GM18870 (cell line): ENCODE data around the gene RORB.

Experiments
- ATAC-seq: cut with Tn5 transposase; IDR thresholded peaks from one replicate; pipeline ENCODE4 v1.9.1; 2021; ENCODE audit warnings: moderate library complexity; ENCODE audit not compliant: unreplicated experiment

RORB gene

DNA sequence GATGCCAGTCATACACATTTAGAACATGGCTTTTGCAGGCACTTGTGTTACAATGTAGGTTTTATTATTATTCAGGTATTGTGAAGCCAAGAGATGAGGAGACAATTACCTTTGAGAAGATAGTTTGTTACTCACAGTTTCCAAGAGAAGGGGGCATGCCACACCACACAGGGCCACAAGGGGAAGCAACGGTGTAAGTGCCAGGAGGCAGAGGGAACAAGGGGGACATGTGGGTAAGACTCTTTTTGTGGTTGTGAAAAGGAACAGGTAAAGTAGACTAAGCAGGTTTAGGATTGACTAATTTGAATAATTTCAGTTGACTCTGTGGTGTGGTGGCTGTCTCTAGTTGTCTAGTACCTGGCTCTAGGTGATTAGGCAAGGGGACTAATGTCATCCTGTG, 199.4 kb downstream of the RORB start:
- ATAC-seq = no peak

DNA sequence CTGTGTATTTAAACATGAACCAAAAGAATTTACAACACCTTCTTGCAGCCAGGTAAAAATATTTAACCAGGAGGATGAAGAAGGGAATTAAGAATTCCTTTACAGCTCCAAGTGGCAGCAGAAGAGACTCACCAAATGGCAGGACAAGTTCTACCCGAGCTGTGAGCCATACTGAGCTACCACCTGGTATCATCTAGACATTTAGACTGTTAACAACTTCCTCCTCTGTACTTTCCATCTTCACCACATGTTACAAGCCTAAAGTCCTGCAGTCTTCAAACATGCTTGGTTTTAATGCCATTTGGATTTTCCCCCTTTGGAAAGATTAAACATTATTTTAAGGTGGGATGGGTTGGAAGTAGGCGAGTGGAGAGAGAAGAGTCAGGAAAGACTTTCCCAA, 200.4 kb downstream of the RORB start:
- ATAC-seq = no peak

DNA sequence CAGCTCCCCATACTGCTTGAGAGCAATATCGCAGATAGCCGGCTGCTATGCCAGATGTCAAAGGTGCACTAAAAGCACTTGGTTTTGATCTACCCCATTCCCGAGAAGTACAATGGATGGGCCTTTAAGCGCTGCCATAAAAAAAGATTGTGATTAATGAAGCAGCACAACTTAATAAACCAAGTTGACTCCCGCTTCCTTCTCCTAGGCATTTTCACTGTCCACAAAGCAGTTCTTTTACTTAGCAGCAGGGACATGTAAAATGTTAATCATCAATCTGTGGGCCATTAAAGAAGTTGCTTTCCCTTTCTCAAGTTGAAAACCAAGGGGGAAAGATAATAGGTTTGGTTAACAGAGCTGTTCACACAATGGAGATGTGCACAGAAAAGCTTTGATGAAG, 214.2 kb downstream of the RORB start:
- no peak for ATAC-seq

DNA sequence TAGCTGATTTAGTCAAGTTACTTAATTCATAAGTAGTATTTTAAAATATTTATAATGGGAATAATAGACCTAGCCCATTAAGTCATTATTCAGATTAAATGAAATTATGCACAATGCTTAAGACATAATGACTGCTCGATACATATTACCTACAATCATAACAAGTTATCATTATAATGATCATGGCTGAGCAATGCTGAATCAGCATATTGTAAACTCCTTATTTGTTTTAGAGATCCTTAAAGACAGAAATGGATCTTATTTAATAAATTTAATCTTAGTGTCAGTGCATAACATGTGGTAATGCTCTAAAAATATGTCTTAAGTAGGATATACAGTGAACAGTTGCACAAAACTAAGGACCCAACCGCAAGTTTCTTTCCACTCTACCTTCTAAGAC, 221.6 kb downstream of the RORB start:
- no peak for ATAC-seq

DNA sequence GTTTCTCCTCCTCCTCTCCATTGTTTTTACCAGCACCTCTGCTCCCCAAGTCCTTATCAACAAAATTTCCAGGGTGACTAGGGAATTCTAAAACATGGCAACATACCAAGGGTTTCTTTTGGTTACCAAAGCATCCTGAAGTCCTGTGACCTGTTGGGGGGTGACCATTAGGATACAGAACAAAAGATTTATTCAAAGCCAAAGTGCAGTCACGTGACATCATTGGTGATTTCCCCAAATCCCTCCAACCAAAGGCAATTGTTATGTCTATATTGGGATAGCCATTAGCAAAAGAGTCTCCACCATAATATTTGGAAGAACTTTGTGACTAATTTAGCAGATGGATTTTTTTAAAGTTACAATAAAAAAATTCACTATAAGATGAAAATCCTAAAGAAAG, 222.2 kb downstream of the RORB start:
- ATAC-seq = no peak

DNA sequence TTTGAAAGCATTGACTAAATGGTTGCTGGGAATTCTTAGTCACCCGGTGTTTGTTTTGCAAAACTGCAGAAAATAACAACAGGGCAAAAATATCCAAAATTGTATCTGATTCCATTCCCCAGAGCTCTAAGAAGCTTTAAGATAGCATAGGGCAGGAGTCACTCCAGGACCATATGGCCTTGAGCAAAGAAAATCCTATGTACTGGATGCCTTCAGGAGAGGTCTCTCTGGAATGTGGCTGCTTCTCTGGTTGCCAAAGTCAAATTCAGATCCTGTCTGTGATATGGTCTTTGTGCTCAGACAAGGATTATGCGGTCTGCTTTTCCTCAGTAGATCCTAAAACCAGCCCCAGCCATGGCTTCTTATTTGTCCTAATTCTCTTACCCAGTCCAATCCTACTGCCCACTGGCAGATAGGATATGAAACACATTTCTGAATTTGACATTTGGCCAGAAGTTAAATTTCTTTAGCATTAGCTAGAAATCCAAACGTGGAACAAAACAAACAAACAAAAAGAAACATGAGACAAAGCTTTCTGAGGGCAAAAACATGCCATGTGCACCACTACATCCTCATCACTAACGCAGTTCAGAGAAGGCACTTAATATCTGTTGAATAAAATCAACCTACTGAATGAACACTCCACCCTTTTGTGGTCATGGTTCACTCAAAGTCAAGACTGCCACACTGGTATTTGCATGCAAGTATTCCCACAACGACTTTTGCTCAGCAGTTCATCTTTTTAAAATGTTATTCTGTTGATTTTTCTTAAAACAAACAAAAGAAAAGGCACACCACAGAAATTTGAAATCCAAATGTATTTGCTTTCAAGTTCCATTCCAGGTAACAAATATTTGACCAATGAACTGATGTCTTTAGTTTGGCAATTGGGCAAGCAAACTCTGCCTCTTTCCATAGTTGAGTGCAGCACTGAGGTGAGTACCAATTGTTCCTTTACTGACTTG, 224.8 kb downstream of the RORB start:
- ATAC-seq = no peak

DNA sequence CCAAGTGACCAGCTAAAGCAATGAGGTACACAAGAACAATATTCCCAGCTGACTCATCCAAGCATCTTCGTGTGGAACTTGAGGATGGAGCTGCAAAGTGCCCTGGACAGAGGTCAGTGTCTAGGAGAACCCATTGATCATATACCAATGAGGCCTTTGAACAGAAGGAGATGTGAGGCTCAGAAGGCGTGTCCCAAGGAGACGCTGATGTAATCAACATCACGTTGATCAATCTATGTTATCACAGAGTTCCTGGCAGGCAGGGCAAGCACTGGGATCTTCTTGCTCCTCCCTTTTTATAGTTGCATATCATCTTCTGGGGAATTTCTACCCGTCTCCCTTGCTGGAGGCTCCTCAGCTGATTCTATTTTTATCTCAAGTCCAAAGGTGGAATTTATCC, 227.2 kb downstream of the RORB start:
- ATAC-seq = no peak

DNA sequence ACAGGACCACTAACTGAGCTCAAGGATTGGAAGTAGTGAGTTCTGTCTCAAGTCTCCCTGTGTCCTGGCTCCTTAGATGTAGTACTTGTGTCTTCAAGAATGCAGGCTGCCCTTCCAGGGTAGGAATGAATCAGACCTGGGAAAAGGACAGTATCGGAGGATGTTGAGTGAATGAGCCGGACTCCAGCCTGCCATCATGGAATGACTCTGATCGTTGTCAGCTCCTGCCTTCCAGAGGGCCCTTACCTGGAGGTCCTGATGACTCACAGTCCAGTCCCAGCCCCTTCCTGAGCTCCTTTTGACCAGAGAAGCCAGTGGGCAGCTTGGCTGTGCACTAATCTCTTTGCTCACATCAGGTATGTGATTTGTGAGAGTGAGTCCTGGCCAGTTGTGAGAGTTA, 229.4 kb downstream of the RORB start:
- no peak for ATAC-seq

DNA sequence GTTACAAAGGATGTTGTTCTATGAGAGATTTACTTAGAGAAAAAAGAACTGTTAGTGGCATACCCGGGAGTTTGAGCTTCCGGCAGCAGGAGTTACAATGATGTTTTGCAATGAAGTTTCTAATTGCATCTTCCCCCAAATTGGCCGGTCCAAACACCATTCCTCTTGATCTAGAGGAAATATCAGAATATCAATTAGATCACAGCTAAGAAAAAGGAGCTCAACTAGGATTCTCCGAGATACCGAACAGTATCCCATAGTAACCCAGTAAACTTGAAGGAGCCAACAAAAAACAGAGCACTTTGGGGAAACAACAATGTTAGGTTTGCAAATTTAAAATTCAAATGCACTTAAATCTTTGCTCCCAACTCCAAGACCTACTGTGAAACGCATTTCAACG, 231.0 kb downstream of the RORB start:
- ATAC-seq = no peak

DNA sequence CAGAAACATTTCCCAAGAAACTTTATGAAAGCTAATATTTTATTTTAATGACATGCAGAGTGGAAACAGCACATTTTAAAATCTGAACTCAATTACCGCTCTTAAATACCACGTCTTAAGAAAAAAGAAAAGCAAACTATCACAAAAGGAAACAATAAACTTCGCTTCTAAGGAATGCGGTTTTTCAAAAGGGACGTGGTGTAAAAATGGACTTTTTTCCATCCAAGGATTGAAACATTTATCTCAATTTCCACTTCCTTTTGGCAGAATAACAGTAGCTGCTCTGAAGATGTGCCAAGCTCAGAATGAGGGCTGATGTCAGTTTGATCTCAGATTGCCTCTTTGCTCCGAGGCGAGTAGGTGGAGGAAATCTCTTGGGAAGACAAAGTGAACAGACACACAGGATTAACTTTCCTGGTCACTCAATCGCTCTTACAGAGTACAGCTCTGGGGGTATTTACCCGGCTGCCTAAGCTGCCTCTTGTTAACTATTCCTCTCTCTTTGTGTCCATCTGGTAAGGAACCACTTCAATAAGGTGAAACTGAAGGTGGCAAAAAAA, 232.1 kb downstream of the RORB start:
- no peak for ATAC-seq

DNA sequence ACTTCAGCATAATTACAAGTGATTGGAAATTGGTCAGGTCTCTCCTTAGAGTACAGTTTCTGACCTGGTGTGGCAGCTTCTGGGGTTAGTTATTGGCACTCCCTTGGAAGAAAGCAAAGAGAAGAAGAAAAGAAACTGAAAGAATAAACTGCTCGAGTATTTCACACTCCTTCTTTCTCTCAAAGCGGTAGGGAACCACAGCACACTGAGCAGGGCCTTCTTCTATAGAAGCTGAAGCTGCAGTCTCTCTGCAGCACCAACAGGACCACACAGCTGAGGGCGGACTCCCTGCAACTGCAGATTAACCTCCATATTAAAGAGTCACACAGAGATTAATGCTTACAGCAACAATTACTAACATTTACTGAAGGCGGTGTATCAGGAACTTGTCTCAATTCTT, 238.6 kb downstream of the RORB start:
- no peak for ATAC-seq

DNA sequence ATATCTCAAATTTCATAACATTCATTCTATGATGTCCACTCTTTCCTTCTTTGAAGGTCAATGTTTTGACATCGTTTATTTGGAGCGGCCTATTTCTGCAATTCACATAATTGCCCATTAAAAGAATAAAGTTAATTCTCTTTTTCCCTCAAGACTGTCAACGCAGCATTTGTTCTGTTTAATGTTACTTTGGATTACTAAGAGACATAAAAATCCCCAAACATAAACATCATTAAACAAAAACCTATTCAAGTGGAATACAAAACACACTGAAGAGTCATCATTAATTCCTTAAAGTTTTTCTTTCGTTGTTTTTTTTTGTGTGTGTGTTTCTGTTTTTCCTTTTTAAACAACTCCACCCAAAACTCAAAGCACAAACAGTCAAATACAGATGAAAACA, 239.5 kb downstream of the RORB start:
- no peak for ATAC-seq

DNA sequence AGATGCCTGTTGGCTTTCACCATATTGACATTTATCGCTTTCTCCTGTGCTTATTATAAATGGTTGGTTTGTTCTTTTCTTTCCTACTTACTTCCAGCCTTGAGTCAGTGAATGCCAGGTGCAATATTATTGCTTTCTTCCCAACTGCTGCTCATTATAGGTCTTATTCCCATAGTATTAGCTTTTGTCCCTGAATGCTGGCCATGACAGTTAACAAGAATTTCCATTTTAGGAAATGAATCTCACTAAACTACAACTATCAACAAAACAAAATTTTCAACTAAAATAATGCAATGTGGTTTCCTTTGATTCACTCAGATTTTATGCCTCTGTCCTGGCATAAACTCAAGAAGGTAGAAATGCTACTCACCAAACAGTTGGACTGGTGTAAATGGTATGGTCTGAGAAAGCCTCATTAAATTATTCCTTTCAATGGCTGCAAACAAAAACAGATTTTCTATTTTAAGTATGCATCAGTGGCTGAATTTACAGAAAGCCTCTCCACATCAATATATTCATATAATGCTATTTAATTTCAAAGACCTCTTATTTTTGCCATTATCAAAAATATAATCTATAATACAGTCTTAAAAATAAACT, 245.2 kb downstream of the RORB start:
- ATAC-seq = no peak
